Activated T-cell treated with anti-CD3 and anti-CD28 coated beads for 4 hours (primary cell): Measurements from ENCODE around the gene ISYNA1.

Experiments used
- DNase-seq: peaks from one replicate; pipeline ENCODE4 v3.0.0-alpha.2; 2020

Gene ISYNA1

DNA sequence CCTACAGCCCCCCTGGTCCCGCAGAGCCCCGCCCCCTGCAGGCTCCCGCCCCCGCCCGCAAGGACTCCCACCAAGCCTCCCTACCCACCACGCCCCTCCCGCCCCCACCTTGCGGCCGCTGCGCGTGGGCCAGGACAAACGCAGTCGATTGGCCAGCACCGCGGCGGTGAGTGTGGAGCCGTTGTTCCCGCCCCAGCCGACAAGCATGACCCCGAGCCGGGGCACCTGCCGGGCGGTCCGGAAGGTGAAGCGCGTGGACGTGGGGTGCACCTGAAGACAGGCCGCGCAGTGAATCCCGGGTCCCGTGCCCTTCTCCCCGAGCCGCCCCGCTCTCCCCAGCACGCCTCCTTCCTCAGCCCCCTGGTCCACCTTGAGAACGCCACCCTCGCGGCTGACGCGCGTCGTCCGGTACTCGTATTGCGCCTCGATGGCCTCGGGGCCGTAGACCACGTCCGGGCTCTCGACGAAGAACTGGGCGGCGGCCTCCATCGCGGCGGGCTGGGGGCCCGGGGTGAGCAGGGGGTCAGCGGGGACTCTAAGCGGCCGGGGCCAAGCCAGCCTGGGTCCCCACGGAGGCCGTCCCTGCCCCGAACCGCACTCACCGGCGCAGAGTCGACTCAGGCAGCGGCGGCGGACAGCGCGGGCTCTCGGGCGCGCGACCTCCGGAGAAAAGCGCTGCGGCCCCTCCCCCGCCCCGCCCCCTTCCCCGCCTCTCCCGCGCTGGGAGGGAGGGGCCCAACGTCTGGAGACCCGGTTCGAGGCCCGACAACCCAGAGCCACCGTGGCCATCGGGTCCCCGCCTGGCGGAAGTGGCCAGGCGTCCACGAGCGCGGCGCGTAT is at the start of gene ISYNA1:
Gene ISYNA1 (minus strand): TSS at position 643 of the 840 bp plus-strand sequence. CDS start 154 bp downstream, at position 489.
- peak; percentile 58 for DNase-seq

DNA sequence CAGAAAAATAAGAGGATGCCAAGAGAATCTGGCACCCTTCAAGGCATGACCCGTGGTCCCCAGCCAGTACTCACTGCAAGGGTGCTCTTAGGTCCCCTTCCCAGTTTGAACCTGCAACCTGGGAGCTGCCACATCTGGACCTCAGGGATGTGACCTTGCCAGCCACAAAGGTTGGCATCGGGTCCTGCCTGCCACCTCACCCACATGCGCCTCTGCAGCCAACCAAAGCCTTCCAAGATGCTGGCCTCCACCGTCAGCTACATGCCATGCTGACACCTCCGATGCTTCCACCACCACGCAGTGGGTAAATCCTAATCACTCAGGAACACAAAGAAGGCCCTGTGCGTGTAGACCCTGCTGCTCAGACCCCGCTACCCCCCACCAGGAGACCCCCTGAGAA is 48.8 kb upstream of the ISYNA1 start:
- no peak for DNase-seq

DNA sequence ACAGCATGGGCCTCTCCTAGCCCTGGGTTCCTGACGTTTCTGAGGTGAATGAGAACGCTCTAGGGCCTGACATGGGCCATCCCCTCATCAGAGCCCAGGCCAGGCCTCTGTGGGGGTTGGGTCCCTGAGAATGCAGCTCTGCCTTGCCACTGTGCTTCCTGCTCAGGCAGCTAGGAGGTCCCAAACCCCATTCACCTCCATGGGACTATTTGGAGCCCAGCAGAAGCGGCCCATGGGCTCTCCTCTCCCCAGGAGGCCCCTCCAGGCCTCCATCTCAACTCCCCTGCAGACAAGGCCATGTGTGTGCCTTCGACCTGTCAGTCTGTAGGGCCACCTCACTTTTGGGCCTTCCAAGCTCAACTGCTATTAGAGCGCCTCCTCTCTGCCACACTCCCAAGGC is 47.1 kb upstream of the ISYNA1 start:
- no peak for DNase-seq

DNA sequence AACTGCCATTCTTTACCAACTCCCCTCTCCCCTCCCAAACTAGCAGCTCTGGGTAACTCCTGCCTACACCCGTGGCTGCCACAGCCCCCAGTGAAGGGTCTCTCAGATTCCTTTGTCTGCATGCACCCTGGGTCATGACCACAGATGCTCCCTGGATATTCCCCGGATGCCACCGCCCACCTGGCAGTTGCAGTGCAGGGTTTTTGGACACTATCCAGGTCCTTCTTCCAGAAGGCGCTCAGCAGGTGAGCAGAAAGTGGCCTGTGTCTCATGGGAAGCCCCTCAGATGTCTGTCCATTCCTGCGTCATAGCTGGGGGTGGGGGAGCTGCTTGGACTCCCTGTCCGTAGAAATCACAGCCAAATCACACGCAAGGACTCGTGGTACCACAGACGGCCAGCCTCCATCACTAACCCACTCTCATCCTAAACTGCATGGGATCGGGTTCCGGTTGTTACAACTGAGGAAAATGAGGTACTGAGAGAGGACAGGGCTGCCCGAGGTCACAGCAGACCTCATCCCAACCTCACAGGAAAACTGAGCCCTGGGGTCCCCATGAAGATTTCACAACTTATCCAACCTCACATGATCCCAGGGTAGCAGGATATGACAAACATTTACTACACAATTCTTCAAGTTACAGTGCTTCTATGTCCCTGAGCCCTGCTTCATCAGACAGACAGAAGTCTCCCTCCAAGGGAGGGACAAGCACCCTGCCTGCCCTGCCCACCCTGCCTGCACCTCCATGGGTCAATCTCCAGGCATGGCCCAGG is 45.4 kb upstream of the ISYNA1 start:
- no peak for DNase-seq

DNA sequence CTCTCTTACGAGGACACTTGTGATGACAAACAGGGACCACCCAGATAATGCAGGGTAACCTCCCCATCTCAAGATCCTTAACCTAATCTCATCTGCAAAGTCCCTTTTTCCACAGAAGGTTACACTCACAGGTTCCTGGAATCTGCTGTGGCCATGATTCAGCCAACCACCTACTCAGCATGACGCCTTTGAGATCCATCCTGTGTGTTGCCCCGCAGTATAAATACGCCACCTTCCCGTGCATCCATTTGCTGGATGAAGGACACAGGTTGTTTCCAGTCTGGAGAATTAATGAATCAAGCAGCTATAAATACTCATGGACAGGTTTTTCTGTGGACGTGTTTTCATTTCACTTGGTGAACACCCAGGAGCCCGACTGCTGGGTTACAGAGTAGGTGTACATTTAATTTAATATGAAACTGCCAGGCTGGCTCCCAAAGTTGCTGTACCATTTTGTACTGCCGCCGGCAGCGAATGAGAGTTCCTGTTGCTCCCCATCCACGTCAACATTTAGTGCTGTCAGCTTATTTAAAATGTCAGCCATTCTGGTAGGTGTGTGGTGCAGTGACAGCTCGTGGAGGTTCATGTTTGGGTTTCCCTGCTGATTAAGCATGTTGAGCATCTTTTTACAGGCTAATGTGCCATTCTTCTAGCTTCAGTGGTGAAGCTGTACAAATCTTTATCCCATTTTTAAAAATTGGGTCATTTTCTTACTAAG is 43.7 kb upstream of the ISYNA1 start:
- DNase-seq: no peak

DNA sequence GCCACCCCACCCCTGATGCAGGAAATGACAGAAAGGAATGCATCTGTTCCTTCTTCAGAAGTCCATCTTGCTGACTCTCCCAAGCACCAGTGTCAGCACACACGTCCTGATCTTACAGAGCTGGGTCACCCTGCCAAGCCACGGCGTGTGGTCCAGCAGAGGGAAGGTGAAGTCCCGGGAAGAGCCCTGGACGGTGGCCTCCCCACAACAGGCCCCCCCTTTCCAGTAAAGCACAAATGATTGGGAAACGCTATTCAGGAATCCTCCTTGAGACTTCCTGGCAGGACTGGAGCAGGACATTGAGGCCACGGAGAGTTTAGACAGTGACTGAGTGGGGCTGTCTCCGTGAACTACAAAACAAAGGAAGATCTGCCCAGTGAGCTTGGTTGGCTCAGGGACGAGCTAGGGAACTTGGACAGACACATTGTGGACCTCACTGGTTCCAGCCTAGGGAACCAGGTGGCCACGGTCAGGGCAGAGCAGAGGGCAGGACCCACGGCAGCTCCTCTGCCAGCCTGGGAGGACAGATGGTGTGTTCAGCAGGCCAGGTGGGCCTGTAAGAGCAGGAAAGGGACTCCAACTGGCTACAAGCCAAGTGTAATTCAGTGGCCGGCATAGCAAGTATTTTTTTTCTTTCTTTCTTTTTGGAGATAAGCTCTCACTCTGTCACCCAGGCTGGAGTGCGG is 42.2 kb upstream of the ISYNA1 start:
- DNase-seq: no peak

DNA sequence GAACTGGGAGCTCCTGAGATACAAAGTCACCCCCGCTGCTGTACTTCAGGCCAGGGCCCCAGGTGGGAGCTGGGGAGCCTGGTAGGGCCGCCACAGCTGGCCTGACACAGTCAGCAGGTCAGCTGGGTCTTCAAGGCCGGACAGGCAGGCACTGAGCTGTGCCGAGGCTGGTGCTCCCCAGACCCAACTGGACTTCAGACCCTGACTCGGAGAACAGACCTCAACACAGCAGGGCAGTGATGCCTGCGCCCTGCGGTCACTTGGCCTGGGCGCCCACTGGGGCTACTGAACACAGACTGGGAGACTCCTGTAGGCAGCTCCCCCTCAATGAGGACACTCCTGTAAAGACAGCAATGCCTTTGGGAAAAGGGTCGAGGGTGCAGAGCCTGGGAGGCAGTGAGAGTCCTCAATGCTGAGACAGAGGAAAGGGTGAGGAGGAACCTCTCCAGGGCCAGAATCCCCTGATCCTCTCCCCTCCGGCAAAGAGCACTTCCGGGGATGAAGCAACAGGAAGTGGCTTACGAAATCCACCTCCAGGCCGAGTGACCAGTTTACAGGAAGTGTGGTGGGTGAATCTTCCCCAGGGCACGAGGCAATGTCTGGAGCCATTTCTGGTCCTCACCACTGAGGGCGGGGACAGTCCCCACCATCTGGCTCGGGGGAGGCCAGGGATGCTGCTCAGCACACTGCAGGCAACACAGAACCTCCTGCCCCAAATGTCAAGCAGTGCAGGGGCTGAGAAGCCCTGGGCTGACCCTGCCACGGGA is 40.8 kb upstream of the ISYNA1 start:
- DNase-seq: peak; percentile 14

DNA sequence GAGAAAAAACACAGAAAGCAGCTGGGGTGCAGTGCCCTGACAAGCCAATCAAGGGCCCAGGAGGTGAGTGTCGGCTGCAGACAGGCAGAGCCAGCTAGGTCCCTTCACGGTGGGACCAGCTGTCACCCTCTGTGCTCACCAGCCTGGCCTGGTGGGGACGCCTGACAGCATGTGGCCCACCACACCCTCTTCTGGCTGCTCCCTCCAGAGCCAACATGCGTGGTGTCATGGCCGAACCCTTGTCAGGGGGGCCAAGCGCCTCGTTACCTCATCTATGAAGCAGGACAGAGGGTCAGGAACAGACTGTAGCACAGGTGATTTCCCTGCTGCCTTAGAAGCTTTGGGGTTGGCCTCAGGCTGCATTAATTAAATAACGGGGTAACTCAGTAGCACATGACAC is 40.0 kb upstream of the ISYNA1 start:
- no peak for DNase-seq

DNA sequence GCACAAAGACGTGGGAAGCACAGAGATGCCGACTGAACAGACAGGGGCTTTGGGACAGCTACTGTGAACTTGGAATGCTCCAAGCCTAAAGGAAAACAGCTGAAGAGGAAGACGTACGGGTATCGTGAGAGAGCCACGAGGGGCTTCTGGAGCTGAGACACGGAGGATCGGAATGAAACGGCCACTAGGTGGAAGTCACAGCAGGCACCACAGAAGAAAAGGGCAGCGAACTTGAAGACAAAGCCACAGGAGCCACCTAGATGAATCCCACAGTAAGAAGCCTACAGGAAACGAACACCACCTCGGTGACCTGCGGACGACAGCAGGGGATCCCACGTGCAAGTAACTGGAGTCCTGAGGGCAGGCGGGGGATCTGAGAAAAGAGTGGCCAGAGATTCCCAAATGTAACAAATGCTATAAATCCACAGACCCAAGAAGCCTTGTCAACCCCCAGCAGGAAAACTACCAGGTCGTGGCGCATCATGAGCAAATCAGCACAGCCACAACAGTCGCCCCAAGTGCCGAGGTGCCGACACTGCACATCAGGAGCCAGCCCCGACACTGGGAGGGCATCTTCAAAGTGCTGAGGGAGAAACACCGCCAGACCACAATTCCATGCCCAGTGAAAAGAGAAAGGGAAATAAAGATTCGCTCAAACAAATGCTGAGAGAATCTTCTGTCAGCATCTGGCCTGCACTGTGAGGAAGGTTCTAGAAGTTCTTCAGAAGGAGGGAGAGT is 39.3 kb upstream of the ISYNA1 start:
- DNase-seq: no peak

DNA sequence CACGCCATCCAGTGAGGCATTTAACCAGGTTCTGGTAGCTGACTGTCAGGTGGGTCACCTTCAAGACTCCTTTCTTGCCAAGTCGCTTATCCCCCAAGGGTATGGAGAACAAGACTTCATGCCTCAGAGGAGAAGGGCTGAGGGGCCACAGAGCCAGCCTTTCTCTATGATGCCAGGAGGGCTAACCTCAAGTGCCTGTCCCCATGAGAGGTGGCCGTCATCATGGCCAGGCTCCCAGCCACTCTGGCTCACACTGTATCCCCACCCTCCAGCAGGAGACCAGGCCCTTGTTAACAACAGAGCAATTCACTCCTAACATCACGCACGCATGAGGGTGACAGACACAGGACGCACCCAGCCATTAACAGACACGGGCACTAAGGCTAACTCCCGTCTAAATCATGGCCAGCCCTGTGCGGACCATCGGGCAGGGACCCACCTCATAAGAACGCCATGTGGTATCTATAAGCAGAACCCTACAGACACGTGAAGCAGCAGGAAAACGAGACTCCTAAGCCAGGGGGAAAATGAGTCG is 38.6 kb upstream of the ISYNA1 start:
- no peak for DNase-seq

DNA sequence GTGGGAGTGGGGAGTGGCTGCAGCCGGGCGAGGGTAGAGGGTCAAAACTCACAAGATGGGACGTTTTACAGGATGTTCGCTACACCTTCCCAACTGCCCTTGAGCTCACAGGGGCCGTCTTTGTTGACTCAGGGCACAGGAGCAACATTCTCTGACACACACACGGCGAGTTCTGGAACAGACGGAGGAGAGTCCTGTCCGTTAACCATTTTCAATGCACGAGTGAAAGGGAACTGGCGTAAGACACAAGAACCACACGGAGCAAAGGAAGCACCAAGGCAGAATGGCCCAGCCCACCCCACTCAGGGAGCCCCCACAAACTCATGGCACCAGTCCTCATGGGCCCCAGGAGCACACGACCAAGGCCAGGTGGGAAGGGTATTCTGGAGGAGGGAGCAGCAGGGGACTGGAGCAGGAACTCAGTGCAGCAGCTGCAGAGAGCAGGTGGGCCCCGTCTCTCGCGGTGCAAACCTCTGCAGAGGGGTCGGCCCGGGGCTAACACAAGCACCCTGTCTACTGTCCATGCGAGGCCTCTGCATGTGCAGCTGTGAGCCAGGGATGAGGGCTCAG is 37.9 kb upstream of the ISYNA1 start:
- DNase-seq: no peak

DNA sequence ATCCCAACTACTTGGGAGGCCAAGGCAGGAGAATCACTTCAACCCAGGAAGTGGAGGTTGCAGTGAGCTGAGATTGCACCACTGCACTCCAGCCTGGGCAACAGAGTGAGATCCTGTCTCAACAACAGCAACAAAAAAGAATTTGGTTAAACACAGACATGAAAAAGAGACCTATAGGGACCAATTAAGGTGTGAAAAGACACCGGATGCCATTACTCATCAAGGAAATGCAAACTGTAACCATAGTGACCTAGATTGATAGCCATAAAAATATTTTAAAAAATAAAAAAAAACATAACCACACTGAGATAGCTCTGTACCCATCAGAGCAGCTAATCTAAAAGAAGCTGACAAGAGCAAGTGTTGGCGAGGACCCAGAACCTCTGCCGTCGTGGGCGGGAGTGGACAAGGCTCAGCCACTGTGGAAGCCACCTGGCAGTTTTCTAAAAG is 37.1 kb upstream of the ISYNA1 start:
- DNase-seq: no peak

DNA sequence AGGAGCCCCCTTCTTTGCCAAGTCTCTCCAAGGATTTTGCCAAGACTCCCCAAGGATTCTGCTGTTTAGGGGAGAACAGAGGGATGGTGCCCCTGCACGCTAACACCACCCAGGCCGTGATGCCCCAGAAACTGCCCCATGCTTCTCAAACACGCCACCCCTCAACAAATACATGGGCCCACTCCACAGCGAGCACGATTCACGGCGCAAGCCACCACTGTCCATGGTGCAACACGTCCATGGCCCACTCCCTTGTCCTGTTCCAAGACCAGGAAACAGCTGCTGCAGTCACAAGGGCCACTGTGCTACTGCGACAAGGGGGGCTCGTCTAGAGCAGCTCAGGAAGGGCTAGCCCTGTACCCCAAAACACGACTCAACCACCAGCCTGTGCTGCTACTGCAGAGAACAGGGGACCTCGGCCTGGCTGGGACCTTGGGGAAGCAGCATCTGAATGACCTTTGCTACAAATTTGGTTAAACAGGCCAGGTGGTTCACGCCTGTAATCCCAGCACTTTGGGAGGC is 36.5 kb upstream of the ISYNA1 start:
- no peak for DNase-seq

DNA sequence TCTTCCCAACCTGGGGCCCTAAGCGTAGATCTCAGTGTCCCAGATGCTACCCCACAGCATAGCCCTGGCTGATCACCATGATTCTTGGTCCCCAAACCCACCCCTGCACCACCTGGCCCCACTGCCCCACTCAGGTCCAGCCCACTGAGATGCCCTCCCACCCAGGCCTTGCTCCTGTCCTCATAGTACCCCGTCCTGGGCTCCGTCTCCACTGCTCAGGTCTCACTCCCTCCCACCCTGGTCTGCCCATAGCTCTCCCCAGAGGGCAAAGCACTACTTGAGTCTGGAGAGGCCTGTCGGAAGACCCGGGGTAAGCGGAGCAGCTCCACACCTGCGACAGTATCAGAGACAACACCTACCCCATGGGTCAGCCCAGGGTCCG is 35.8 kb upstream of the ISYNA1 start:
- DNase-seq: no peak

DNA sequence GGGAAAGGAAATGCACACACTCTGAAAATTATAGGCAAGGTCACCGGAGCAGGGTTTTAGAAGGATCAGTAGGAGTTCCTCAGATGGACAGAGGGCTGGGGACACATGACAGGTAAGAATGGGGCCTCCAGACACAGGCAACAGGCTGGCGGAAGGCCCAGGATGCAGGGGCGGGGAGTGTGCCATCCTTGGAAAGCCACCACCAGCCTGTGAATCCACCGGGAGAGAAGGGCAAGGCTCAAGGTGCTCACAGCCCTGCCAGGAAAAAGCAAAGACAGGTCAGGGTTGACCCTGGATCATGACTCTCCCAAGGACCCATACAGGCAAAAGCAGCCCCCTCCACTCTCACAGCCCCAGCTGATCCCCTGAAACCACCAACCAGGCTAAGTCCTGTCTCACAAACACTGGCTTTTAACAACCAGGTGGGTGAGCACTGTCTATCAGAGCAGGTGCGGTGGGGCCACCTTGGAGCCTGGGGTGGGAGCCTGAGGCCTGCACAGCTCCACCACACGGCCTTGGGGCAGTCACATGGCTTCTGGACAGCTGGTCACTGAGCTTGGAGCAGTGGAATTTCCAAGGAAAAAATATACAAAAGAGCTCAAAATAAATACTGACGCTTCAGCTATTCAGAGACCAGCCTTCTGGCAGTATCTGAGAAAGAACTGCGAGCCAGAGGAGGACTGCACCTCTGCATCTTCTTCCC is 35.2 kb upstream of the ISYNA1 start:
- no peak for DNase-seq

DNA sequence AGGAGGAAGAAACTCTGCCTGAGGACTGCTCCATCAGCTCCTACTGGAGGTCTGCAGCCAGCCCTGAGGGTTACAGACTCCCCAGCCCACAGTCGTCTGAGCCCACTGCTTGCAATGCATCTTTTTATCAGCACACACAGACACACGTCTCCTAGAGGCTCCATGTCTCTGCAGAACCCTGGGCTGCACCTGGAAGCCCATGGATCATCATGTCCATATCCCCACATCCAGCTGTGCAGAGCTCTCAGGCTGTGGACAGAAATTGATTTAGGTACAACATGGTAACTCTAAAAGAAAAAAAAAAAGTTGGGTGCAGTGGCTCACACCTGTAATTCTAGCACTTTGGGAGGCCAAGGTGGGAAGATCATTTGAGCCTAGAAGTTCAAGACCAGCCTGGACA is 32.9 kb upstream of the ISYNA1 start:
- no peak for DNase-seq

DNA sequence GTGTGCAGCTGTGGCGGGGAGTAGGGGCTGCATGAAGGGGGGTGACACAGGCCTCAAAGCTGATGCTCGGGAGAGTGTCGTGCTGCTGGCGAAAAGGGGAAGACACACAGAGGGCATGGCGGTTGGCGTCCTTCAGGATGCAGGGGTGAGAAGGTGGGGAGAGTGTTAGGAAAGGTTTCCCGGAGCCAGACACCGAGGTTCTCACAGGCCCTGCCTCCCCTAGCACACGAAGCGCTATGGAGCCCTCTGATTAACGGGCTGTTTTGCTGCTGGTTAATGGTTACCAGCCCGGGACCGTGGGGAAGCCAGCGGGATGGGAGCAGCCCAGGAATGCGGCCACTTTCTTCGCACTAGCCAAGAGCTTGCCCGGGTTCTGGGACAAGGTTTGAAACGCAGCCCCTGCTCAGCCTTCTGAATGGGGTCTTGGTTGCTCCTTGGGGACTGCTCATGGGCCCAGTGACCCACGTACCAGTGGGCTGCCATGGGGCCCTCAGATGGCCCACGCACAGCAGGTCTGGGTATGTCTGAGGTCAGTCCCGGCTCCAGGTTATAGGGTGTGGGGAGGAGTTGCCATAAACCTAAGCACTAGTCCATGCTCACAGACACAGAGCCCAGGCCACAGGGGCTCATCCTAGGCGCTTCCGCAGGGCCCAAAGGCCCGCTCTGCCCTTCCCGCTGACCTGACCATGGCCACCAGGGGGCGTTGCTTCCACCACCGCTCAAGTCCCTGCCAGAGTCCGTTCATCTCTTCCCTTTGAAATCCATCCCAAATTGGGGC is 31.3 kb upstream of the ISYNA1 start:
- peak; percentile 50 for DNase-seq

DNA sequence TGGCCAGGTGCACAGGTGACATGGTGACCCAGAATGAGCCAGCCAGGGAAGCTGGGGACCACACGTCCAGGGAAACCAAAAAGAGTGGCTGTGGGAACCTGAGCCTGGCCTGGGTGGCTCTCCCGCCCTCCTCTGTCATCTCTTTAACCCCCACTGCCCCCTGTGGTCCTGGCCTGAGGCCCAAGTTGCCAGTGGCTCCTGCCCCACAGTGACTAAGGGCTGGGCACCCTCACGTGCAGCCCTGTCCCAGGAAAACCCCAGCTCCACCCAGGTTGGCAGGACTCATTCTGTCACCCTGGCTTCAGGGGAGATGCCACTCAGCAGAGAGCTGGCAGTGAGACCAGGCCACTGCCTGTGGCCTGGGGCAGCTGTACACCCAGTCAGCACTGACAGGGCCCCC is 30.6 kb upstream of the ISYNA1 start:
- DNase-seq: no peak

DNA sequence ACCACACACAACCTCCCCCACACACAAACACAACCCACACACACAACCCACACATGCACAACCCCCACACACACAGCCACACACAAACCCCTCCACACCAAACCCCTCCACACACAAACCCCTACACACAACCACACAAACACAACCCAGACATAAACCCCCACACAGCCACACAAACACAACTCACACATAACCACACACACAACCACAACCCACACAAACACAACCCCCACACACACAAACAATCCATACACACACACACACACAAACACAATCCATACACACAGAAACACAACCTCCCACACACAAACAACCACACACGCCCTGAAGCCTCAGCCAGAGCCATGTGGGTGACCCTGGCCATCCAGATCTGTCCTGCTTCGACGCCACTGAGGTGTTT is 30.0 kb upstream of the ISYNA1 start:
- no peak for DNase-seq
